ENCODE data around the gene ITGA8.

The ITGA8 gene

DNA sequence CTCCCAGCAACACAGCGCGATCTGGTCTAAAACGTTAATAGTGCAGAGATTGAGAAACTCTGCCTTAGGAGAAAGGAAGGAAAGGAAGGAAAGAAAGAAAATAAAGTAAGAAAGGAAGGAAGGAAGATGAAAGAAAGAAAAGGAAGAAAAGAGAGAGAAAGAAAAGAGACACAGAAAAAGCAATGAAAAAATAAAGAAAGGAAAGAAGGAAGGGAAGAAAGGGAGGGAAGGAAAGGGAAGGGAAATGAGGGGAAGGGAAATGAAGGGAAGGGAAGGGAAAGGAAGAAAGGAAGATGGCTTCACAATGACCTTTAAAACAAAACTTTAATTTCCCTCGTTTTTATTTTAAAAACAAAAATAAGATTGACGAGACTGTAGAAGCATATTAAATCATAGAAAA lies 173.1 kb downstream of the ITGA8 start:
- no peak for DNase-seq (ENCODE audit: low read depth)
- no peak overlapping the region for H3K4me3 ChIP-seq (ENCODE audit: low read length)
- TF ChIP-seq, protein P1, sequence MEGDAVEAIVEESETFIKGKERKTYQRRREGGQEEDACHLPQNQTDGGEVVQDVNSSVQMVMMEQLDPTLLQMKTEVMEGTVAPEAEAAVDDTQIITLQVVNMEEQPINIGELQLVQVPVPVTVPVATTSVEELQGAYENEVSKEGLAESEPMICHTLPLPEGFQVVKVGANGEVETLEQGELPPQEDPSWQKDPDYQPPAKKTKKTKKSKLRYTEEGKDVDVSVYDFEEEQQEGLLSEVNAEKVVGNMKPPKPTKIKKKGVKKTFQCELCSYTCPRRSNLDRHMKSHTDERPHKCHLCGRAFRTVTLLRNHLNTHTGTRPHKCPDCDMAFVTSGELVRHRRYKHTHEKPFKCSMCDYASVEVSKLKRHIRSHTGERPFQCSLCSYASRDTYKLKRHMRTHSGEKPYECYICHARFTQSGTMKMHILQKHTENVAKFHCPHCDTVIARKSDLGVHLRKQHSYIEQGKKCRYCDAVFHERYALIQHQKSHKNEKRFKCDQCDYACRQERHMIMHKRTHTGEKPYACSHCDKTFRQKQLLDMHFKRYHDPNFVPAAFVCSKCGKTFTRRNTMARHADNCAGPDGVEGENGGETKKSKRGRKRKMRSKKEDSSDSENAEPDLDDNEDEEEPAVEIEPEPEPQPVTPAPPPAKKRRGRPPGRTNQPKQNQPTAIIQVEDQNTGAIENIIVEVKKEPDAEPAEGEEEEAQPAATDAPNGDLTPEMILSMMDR (conservative IDR thresholded peaks at IDR 0.05; ENCODE audit: low read length), result no peak

DNA sequence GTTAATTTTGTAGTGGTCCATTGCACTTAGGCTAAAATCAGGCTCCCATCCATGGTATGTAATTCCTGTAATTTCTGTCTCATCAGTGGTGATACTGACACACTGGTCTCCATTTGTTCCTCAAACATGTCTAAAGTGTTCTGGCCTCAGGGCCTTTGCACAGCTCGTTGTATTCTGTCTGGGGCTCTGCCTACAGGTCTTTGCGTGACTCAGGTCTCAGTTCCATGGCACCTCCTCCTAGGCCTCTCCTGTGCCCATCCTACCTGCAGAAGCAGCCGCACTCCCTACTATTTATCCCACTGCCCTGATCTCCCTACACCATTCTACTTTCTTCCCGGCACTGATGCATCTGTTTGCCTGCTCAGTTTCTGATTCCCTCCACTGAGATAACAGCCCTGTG lies 173.8 kb downstream of the ITGA8 start:
- no peak overlapping the region for H3K4me3 ChIP-seq (ENCODE audit: low read length)
- TF ChIP-seq, protein P1 (conservative IDR thresholded peaks at IDR 0.05; ENCODE audit: low read length), result no peak

DNA sequence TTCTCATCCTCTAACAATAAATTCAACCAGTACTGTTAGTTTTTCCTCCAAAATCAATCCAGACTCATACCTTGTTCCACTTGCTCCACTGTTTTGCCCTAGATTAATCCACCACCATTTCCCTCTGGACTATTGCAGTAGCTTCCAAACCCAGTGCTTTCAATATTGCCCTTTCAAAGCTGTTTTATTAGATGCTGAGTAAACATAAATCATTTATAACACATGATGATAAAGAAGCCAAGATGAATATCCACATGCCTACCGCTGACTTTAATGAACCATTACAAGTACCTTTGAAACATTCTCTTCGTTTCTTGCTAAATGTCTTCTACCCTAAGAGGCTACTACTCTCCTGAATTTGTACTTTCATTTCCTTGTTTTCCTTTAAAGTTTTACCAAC lies 174.5 kb downstream of the ITGA8 start:
- H3K4me3 ChIP-seq (ENCODE audit: low read length), result no peak overlapping the region
- no peak for DNase-seq (ENCODE audit: low read depth)
- TF ChIP-seq, protein P1 (conservative IDR thresholded peaks at IDR 0.05; ENCODE audit: low read length), result no peak

More for the DNA sequence above, 173.8 kb downstream of the ITGA8 start:
- DNase-seq (ENCODE audit: low read depth), result no peak

DNA sequence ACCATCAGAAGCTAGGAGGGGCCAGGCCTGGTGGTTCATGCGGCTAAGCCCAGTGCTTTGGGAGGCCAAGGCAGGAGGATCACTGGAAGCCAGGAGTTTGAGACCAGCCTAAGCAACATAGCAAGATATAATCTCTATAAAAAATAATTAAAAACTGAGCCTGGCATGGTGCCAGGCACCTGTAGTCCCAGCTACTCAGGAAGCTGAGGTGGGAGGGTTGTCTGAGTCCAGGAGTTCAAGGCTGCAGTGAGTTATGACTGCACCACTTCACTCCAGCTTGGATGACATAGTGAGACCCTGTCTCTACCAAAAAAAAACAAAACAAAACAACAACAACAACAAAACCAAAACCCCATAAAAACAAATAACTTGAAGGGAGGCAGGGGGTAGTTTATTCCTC lies 175.7 kb downstream of the ITGA8 start:
- TF ChIP-seq, protein P1 (conservative IDR thresholded peaks at IDR 0.05; ENCODE audit: low read length), result no peak

GRCh38 chr10:15542817-15543216 lies 176.9 kb downstream of the ITGA8 start:
- H3K4me3 ChIP-seq (ENCODE audit: low read length), result no peak overlapping the region
- DNase-seq (ENCODE audit: low read depth), result no peak
- TF ChIP-seq, protein P1 (conservative IDR thresholded peaks at IDR 0.05; ENCODE audit: low read length), result no peak

More for the DNA sequence above, 175.7 kb downstream of the ITGA8 start:
- H3K4me3 ChIP-seq (ENCODE audit: low read length), result no peak overlapping the region
- DNase-seq (ENCODE audit: low read depth), result no peak

DNA sequence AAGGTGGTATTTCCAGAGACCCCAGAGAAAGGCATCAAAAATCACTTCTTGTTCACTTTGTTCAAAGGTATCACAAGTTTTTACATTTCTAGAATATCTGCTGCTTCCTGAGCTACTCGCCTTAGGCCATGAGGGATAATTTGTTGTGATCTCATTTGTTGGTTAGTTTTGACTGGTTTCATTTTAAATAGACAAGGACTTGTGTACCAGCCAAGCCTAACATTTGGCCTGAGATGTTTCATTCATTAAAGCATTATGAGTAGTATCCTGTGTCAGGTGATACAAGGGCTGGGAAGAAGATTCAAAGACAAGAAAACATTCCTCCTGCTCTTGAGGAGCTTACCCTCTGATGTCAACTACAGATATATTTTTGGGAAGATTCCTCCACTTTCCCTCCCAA lies 178.3 kb downstream of the ITGA8 start:
- no peak for DNase-seq (ENCODE audit: low read depth)
- H3K4me3 ChIP-seq (ENCODE audit: low read length), result no peak overlapping the region
- TF ChIP-seq, protein P1 (conservative IDR thresholded peaks at IDR 0.05; ENCODE audit: low read length), result no peak

DNA sequence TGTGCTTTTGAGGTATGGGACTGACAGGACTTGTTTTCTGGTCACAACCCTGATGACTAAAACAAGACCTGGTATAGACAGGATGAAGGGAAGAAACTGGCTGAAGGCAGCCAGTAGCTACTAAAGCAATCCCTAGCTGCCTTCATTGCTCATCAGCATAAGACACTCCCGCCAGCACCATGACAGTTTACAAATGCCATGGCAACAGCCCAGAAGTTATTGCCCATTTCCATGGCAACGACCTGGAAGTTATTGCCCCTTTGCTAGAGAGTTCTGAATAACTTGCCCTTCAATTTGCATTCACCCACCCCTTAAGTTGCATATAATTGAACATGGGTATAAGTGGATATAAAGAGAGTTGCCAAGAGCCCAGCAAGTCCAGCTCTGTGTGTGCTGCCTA lies 179.0 kb downstream of the ITGA8 start:
- DNase-seq (ENCODE audit: low read depth), result no peak
- no peak overlapping the region for H3K4me3 ChIP-seq (ENCODE audit: low read length)
- TF ChIP-seq, protein P1 (conservative IDR thresholded peaks at IDR 0.05; ENCODE audit: low read length), result no peak
